Measurements from ENCODE around the gene FAM153A.
A peak's percentile ranks its signal among the peaks of the same experiment; 100 is the strongest.
"Not testable (repeated sequence)": the region's sequence is repeated elsewhere in the genome, so short reads cannot be mapped to it uniquely, and the experiment has no call there.

FAM153A gene

DNA sequence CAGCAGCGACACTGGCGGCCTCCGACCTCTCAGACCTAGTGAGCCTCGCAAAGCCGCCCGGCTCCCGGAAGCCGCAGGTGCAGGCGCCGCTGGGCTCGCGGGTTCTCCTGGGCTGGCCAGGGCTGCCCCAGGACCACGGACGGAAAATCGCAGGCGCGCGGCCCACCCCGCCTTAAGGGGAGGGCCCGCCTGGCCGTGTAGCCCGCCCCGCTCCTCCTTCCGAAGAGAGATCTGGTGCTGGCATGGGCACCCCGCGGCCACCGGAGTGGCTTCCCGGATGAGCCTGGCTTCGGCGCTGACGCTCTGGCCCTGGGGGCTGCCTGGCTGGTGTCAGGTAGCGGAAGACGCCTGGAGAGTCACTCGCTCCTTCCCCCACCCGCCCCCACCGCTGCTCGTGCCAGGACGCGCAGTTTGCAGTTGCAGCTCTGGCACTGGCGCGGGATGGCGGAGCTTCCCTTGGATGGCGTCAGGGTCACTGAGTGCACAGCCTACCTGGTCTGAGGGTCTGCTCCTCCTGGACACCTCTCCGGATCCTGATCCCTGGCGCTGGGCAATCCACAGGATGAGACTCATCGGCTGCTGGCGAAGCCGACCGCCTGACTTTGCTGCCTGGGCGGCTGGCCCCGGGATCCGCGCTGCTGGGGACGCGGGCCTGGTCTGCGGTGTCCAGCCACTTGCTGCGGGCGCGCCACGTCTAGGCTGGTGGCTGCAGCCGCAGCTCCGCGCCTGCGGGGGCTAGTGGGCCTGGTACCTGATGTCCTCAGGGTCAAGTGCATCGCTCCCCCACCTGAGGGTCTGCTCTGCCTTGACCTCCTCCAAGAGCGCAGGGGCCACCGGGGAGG, at the start of gene FAM153A:
Gene FAM153A (minus strand): TSS at position 108 of the 842 bp plus-strand sequence.
- DNase-seq (ENCODE audit: low read depth), result not testable (repeated sequence)

GRCh38 chr5:177832287-177832686, 49.6 kb upstream of the FAM153A start:
- DNase-seq (ENCODE audit: low read depth), result not testable (repeated sequence)

- DNase-seq (ENCODE audit: low read depth), result peak; percentile 24
Measured at GRCh38 chr5:177826073-177826472, 43.4 kb upstream of the FAM153A start.

GRCh38 chr5:177824776-177825175, 42.1 kb upstream of the FAM153A start:
- DNase-seq (ENCODE audit: low read depth), result not testable (repeated sequence)

DNA sequence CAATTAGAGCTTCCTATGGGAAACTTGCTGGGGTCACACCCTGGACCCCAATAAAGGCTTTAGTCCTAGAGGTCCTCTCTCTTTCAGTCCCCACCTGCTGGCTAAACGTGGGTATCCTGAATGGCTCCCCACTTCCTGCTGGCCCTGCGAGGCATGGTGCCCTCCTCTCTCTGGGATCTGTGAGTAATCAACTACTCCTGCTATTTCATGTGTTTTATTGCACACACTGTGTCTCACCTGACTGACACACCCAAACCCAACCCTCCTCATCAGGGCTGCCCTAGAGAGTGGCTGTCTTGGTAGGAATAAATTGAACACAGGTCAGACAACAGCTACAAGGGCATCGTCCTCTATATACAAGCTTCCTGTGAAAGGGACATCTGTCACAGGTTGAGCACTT, 39.8 kb upstream of the FAM153A start:
- not testable (repeated sequence) for DNase-seq (ENCODE audit: low read depth)

- DNase-seq (ENCODE audit: low read depth), result not testable (repeated sequence)
Measured at GRCh38 chr5:177819664-177820063, 37.0 kb upstream of the FAM153A start.

DNA sequence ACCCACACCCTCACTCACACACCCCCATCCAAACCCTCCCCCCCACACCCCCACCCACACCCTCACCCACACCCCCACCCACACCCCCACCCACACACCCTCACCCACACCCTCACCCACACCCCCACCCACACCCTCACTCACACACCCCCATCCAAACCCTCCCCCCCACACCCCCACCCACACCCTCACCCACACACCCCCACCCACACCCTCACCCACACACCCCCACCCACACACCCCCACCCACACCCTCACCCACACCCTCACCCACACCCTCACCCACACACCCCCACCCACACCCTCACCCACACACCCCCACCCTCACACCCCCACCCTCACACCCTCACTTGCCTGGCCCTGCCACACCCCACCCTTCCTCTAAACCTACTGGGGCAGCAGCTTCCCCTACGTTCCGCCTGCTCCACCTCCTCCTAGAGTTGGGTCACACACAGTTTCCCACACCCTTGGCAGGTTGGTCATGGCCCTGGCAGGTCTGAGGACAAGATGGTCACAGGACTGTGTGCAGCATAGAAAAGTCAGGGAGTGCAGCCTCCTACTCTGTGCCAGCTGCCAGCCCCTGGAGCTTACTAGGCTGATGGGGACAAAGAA, 30.2 kb upstream of the FAM153A start:
- DNase-seq (ENCODE audit: low read depth), result not testable (repeated sequence)

- DNase-seq (ENCODE audit: low read depth), result peak; percentile 27
Measured at GRCh38 chr5:177812160-177812743, 29.6 kb upstream of the FAM153A start.

DNA sequence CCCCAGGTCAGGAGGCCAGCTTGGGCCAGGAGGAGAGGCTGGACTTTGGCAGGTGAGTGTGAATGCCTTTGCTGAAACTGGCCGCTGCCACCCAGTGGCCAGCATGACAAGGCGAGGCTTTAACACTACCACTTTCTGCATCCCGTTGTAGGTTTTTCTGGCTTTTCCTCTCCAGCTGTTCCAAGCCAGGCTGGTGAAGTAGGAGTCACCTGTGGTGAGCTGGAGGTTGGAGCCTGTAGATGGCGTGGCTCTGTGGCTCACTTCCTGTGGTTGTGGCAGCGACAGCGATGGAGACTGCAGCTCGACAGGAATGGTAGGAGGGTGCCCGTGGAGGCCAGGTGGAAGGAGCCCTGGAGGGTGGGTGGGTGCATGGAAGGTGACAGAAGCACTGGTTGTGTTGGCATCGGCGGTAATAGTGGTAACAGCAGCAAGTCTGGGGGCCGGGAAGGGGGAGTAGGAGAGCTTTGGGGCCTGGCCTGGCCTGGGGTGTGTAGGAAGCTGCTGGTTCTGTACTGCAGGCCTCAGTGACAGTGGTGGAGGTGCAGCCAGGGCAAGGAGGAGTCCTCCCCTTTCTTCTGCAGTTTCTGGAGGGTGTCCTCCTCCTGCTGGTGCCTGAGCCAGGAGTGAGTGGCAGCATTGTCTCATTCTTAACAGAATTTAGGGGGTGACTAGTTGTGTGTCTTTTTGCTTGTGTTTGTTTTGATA, 26.7 kb upstream of the FAM153A start:
- DNase-seq (ENCODE audit: low read depth), result peak; percentile 36

- not testable (repeated sequence) for DNase-seq (ENCODE audit: low read depth)
Measured at GRCh38 chr5:177808420-177808819, 25.7 kb upstream of the FAM153A start.

DNA sequence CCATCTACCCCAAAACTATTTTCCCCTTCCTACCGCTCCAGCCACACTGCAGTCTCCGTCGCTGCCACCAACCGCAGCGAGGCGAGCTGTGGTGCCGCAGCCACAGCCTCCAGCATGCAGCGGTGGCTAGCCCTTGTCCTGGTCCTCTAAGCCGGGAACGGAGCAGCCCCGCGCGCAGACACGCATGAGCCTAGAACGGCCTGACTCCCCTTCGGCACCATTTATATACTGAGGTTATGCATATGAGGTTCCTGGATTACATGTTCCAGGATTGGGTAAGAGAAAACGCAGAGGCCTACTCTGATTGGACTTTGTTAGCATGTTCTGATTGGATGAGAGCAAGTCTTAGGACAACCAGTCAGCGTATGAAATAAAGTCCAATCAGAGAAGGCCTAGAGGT, 24.6 kb upstream of the FAM153A start:
- DNase-seq (ENCODE audit: low read depth), result not testable (repeated sequence)

GRCh38 chr5:177801427-177801826, 18.7 kb upstream of the FAM153A start:
- DNase-seq (ENCODE audit: low read depth), result peak; percentile 17

- DNase-seq (ENCODE audit: low read depth), result not testable (repeated sequence)
Measured at GRCh38 chr5:177798237-177798840, 15.6 kb upstream of the FAM153A start.

GRCh38 chr5:177793272-177793671, 10.6 kb upstream of the FAM153A start:
- not testable (repeated sequence) for DNase-seq (ENCODE audit: low read depth)

- not testable (repeated sequence) for DNase-seq (ENCODE audit: low read depth)
Measured at GRCh38 chr5:177791649-177792048, 8.9 kb upstream of the FAM153A start.

DNA sequence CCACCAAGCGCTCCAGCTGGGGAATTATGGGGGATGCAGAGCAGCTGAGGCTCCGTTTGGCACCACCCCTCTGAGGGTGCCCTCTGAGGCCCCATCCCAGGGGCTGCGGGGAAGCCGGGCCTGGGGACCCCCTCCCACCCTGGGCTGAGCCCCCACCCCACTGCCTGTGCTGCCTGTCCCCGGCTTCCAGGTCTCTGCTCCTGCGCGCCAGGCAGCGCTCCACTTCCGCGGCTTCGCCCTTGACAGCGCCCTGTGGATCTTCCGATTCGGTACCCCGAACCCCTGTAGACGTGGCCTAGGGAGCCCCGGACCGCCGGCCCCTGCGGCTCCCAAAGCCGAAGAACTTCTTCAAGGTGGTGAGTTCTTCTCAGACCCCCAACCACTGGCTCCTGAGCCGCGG, 530 bp downstream of the FAM153A start:
- not testable (repeated sequence) for DNase-seq (ENCODE audit: low read depth)

DNA sequence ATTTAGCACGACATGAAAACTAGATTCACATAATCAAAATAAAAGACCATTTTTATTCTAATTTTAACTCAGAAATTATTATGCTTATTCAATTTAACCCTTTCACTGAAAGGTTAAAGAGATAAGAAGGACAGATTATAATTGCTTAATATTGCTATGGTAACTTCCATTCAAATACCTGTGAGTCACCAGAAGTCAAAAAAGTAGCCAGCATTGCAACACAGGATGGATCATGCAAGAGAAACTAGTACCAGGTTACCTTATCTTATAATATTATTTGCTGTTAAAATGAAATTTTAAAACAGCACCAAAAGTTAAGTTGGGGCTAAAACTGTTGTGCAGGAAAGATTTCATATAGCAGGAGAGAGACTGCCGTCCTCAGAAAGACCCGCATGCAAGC, 11.5 kb downstream of the FAM153A start:
- not testable (repeated sequence) for DNase-seq (ENCODE audit: low read depth)

DNA sequence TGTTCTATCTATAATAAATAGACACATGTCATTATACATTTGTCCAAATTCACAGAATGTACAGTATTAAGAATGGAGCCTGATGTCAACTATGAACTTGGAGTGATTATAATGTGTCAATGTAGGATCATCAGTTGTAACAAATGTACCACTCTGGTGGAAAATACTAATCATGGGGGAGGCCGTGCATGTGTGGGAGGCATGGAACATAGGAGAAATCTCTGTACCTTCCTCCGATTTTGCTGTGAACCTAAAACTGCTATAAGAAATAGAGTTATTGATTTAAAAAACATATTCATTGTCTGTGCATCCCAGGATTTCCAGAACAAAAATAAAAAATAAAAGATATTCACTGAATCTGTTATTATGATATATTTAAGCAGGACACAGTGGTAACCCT, 12.1 kb downstream of the FAM153A start:
- not testable (repeated sequence) for DNase-seq (ENCODE audit: low read depth)

DNA sequence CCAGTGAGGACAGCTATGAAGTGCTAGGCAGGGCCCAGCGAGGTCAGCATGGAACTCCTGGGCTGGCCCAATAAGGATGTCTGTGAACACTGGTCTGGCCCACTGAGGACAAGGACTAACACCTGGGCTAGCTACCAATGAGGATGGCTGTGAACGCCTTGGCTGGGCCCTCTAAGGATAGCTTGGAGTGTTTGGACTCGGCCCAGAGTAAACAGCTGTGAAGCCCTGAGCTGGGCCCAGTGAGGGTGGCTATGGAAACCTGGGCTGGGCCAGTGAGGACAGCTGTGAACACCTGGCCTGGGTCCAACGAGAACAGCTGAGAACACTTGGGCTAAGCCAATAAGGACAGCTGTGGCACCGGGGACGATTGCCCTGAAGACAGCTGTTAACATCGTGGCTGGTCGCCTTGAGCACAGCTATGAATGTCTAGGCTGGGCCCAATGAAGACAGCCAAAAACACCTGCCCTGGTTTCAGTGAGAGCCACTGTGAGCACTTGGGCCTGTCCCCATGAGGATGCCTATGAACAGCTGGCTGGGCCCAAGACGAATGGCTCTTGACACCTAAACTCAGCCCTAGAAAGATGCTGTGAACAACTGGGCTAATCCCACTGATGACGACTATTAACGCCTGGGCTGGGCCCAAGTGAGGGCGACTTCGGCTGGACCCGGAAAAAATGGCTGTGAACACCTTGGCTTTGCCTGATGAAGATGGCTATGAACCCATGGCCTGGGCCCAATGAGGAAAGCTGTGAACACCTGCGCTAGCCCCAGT, 18.8 kb downstream of the FAM153A start:
- not testable (repeated sequence) for DNase-seq (ENCODE audit: low read depth)

GRCh38 chr5:177760954-177761353, 21.7 kb downstream of the FAM153A start:
- DNase-seq (ENCODE audit: low read depth), result not testable (repeated sequence)

- DNase-seq (ENCODE audit: low read depth), result not testable (repeated sequence)
Measured at GRCh38 chr5:177747354-177747753, 35.3 kb downstream of the FAM153A start.
